Measurements from ENCODE around the gene TRIM72.
"Not testable (repeated sequence)": the region's sequence is repeated elsewhere in the genome, so short reads cannot be mapped to it uniquely, and the experiment has no call there.

The TRIM72 gene

GRCh38 chr16:31190818-31191444 is 23.0 kb upstream of the TRIM72 start:
- no peak for DNase-seq (ENCODE audit: low read depth, low spot score)

- no peak for DNase-seq (ENCODE audit: low read depth, low spot score)
These were observed 22.1 kb upstream of the TRIM72 start for GRCh38 chr16:31191697-31192428.

- DNase-seq (ENCODE audit: low read depth, low spot score) = no peak
These were observed 20.9 kb upstream of the TRIM72 start for GRCh38 chr16:31192856-31193642.

- DNase-seq (ENCODE audit: low read depth, low spot score) = no peak
These were observed 20.0 kb upstream of the TRIM72 start for GRCh38 chr16:31193874-31194273.

- no peak for DNase-seq (ENCODE audit: low read depth, low spot score)
These were observed 19.0 kb upstream of the TRIM72 start for GRCh38 chr16:31194898-31195297.

GRCh38 chr16:31195861-31196260 is 18.1 kb upstream of the TRIM72 start:
- not testable (repeated sequence) for DNase-seq (ENCODE audit: low read depth, low spot score)

GRCh38 chr16:31196324-31197088 is 17.4 kb upstream of the TRIM72 start:
- DNase-seq (ENCODE audit: low read depth, low spot score) = no peak

GRCh38 chr16:31198207-31198882 is 15.6 kb upstream of the TRIM72 start:
- no peak for DNase-seq (ENCODE audit: low read depth, low spot score)

GRCh38 chr16:31199430-31200041 is 14.4 kb upstream of the TRIM72 start:
- no peak for DNase-seq (ENCODE audit: low read depth, low spot score)

- not testable (repeated sequence) for DNase-seq (ENCODE audit: low read depth, low spot score)
These were observed 13.8 kb upstream of the TRIM72 start for GRCh38 chr16:31200111-31200510.

- no peak for DNase-seq (ENCODE audit: low read depth, low spot score)
These were observed 12.9 kb upstream of the TRIM72 start for GRCh38 chr16:31200821-31201568.

- no peak for DNase-seq (ENCODE audit: low read depth, low spot score)
These were observed 12.1 kb upstream of the TRIM72 start for GRCh38 chr16:31201582-31202413.

GRCh38 chr16:31202414-31203375 is 11.2 kb upstream of the TRIM72 start, which contains the start of gene PYCARD:
TSS of gene PYCARD (minus strand) at chr16:31202760. CDS start at chr16:31202690, 70 bp downstream.
- DNase-seq (ENCODE audit: low read depth, low spot score) = no peak

- DNase-seq (ENCODE audit: low read depth, low spot score) = no peak
These were observed 8.8 kb upstream of the TRIM72 start for GRCh38 chr16:31204871-31205666.

- DNase-seq (ENCODE audit: low read depth, low spot score) = no peak
These were observed 7.1 kb upstream of the TRIM72 start for GRCh38 chr16:31206776-31207175.

GRCh38 chr16:31213342-31213741 is 577 bp upstream of the TRIM72 start:
- no peak for DNase-seq (ENCODE audit: low read depth, low spot score)

- no peak for DNase-seq (ENCODE audit: low read depth, low spot score)
These were observed 878 bp downstream of the TRIM72 start for GRCh38 chr16:31214708-31215286.
